Astrocyte (in vitro differentiated cells and primary cell): ENCODE results near the gene CDKN1B. TPM values are rescaled to one million over a fixed set of nuclear protein-coding genes. Genes with fewer than 3 reads are reported as not detected.

ENCODE experiments used
- DNase-seq: peaks from one replicate; pipeline ENCODE4 v3.0.0-alpha.2; 2010; ENCODE audit warnings: low read depth
- FAIRE-seq: peaks from 2 replicates; lab custom pipeline; 2011; peaks lifted over from hg19 to GRCh38; lab: Jason Lieb, UNC
- H2AFZ ChIP-seq: 2 replicates; pipeline ENCODE4 v1.6.0; 2012; ENCODE audit warnings: low read depth, low read length, inconsistent platforms
- H3K27ac ChIP-seq: 2 replicates; pipeline ENCODE4 v1.5.1; 2011; ENCODE audit warnings: low read depth, low read length, inconsistent platforms
- H3K27me3 ChIP-seq: 2 replicates; pipeline ENCODE4 v1.6.0; 2011; ENCODE audit warnings: low read length, inconsistent platforms; ENCODE audit not compliant: insufficient read depth
- H3K36me3 ChIP-seq: 2 replicates; pipeline ENCODE4 v1.5.1; 2011; ENCODE audit warnings: low read length, inconsistent platforms; ENCODE audit not compliant: insufficient read depth
- H3K4me1 ChIP-seq: 2 replicates; pipeline ENCODE4 v1.5.1; 2011; ENCODE audit warnings: low read length, inconsistent platforms; ENCODE audit not compliant: insufficient read depth
- H3K4me2 ChIP-seq: 2 replicates; pipeline ENCODE4 v1.6.0; 2012; ENCODE audit warnings: low read length, inconsistent platforms
- H3K4me3 ChIP-seq: 2 replicates; pipeline ENCODE4 v1.5.1; 2011; ENCODE audit warnings: low read depth, mild to moderate bottlenecking, low read length, inconsistent platforms; ENCODE audit not compliant: insufficient read depth
- H3K79me2 ChIP-seq: 2 replicates; pipeline ENCODE4 v1.6.0; 2012; ENCODE audit warnings: mild to moderate bottlenecking, low read length, inconsistent platforms; ENCODE audit not compliant: insufficient read depth
- H3K9ac ChIP-seq: 2 replicates; pipeline ENCODE4 v1.6.0; 2012; ENCODE audit warnings: mild to moderate bottlenecking, low read length, inconsistent platforms
- H3K9me3 ChIP-seq: 2 replicates; pipeline ENCODE4 v1.5.1; 2012; ENCODE audit warnings: low read depth, mild to moderate bottlenecking, low read length, inconsistent platforms; ENCODE audit not compliant: insufficient read depth
- H4K20me1 ChIP-seq: 2 replicates; pipeline ENCODE4 v1.6.0; 2012; ENCODE audit warnings: low read length, inconsistent platforms; ENCODE audit not compliant: insufficient read depth
- H3K27ac Mint-ChIP-seq: one replicate; pipeline ENCODE4 v1.8.0; 2021; ENCODE audit warnings: mild to moderate bottlenecking, mixed read lengths; ENCODE audit not compliant: unreplicated experiment
- H3K27me3 Mint-ChIP-seq: one replicate; pipeline ENCODE4 v1.8.0; 2021; ENCODE audit warnings: low read depth, mixed read lengths; ENCODE audit not compliant: unreplicated experiment
- H3K36me3 Mint-ChIP-seq: one replicate; pipeline ENCODE4 v1.8.0; 2021; ENCODE audit warnings: low read depth, mixed read lengths; ENCODE audit not compliant: unreplicated experiment
- H3K4me1 Mint-ChIP-seq: one replicate; pipeline ENCODE4 v1.8.0; 2021; ENCODE audit warnings: low read depth, mixed read lengths; ENCODE audit not compliant: unreplicated experiment
- H3K4me3 Mint-ChIP-seq: one replicate; pipeline ENCODE4 v1.8.0; 2021; ENCODE audit warnings: mild to moderate bottlenecking, moderate library complexity, mixed read lengths; ENCODE audit not compliant: unreplicated experiment
- H3K9me3 Mint-ChIP-seq: one replicate; pipeline ENCODE4 v1.8.0; 2021; ENCODE audit warnings: mild to moderate bottlenecking, mixed read lengths; ENCODE audit not compliant: unreplicated experiment
- EZH2 ChIP-seq: IDR thresholded peaks from 2 replicates; pipeline ENCODE4 v1.6.1; 2012; ENCODE audit warnings: mild to moderate bottlenecking, low read length, inconsistent platforms; ENCODE audit not compliant: insufficient read depth
- total RNA-seq: library from RNA; stranded (reverse); gene quantifications from 2 replicates; pipeline ENCODE4 v1.2.1, GENCODE V29; 2021
- TF ChIP-seq, protein P1 (sequence below): IDR thresholded peaks from 2 replicates; pipeline ENCODE4 v1.5.1; 2011; ENCODE audit warnings: low read depth, mild to moderate bottlenecking, inconsistent platforms, low read length, moderate library complexity; ENCODE audit not compliant: insufficient read depth

Gene CDKN1B
- total RNA-seq, 1 donor from 2014 or later: 13.4 TPM

GRCh38 chr12:12691549-12691948 lies 25.6 kb upstream of the CDKN1B start:
- Histone ChIP-seq H3K4me2 (no peak overlapping the region), H3K9me3 (no peaks in the 10 kb centered on the region), H3K9ac (no peak overlapping the region), H3K4me3 (no peak overlapping the region), H3K36me3 (no peaks in the 10 kb centered on the region), H3K27me3 (no peaks in the 10 kb centered on the region), H3K79me2 (no peaks in the 10 kb centered on the region), H2AFZ (no peak overlapping the region), H3K4me1 (peaks cover 8% of the 10 kb centered on the region), H4K20me1 (no peaks in the 10 kb centered on the region), H3K27ac (no peak overlapping the region)
- Mint-ChIP-seq H3K4me3 (no peak overlapping the region), H3K27me3 (no peaks in the 10 kb centered on the region), H3K4me1 (peaks cover 1% of the 10 kb centered on the region), H3K27ac (no peak overlapping the region), H3K36me3 (no peaks in the 10 kb centered on the region), H3K9me3 (no peaks in the 10 kb centered on the region)
- FAIRE-seq (no peak), DNase-seq (no peak)
- TF ChIP-seq, protein P1, sequence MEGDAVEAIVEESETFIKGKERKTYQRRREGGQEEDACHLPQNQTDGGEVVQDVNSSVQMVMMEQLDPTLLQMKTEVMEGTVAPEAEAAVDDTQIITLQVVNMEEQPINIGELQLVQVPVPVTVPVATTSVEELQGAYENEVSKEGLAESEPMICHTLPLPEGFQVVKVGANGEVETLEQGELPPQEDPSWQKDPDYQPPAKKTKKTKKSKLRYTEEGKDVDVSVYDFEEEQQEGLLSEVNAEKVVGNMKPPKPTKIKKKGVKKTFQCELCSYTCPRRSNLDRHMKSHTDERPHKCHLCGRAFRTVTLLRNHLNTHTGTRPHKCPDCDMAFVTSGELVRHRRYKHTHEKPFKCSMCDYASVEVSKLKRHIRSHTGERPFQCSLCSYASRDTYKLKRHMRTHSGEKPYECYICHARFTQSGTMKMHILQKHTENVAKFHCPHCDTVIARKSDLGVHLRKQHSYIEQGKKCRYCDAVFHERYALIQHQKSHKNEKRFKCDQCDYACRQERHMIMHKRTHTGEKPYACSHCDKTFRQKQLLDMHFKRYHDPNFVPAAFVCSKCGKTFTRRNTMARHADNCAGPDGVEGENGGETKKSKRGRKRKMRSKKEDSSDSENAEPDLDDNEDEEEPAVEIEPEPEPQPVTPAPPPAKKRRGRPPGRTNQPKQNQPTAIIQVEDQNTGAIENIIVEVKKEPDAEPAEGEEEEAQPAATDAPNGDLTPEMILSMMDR: no peak
- TF ChIP-seq EZH2: no peak

DNA sequence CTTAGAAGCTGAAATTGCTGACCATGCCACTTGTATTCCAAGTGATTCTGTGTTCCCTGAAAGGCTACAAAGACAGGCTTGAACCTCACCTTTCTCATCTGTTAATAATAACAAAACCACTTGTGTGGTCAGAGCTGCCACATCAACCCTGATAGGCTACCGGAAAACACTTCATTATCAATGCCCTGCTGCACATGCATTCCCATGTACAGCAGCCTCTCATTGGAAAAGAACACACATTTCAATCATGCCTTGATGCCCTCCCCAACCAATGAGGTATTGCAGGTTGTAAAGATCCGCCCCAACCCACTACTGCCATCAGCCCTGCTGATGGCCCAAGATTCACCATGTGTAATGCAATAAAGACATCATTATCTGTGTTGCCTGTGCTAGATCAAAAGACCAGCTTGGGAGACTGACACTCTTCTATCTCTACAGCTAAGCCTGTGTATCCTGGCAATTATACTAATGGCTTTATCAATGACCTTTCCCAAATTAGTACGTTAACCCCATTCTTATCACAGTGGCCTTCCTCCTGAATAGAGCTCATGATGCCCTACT lies 24.0 kb upstream of the CDKN1B start:
- H3K27ac ChIP-seq: no peak overlapping the region
- H3K36me3 ChIP-seq: no peaks in the 10 kb centered on the region
- no peak overlapping the region for H3K4me3 ChIP-seq
- H3K4me3 Mint-ChIP-seq: no peak overlapping the region
- no peak overlapping the region for H3K27ac Mint-ChIP-seq
- H2AFZ ChIP-seq: no peak overlapping the region
- no peaks in the 10 kb centered on the region for H3K27me3 Mint-ChIP-seq
- H3K79me2 ChIP-seq: no peaks in the 10 kb centered on the region
- H3K9ac ChIP-seq: no peak overlapping the region
- H3K27me3 ChIP-seq: no peaks in the 10 kb centered on the region
- peaks cover 1% of the 10 kb centered on the region for H3K4me1 Mint-ChIP-seq
- FAIRE-seq: no peak
- peaks cover 8% of the 10 kb centered on the region for H3K4me1 ChIP-seq
- H3K9me3 Mint-ChIP-seq: no peaks in the 10 kb centered on the region
- TF ChIP-seq, protein P1: no peak
- no peak for TF ChIP-seq EZH2
- no peaks in the 10 kb centered on the region for H4K20me1 ChIP-seq
- no peaks in the 10 kb centered on the region for H3K9me3 ChIP-seq
- DNase-seq: no peak
- no peak overlapping the region for H3K4me2 ChIP-seq
- no peaks in the 10 kb centered on the region for H3K36me3 Mint-ChIP-seq
